Activated CD8-positive, alpha-beta memory T cell treated with anti-CD3 and anti-CD28 coated beads, Interleukin-2, amount 10 ng/mL, durations not matched to agents 7 days and 5 days (primary cell): ENCODE measurements around the gene GET3. TPM values are rescaled to one million over a fixed set of nuclear protein-coding genes. Genes with fewer than 3 reads are reported as not detected.

ENCODE experiments used
- ATAC-seq: fragments of 150-1000 bp; cut with Tn5 transposase; one replicate; pipeline ENCODE4 v1.10.0; 2021; ENCODE audit warnings: moderate library complexity
- CTCF ChIA-PET: fragments of 350-600 bp; sonication (Branson Sonifier 250); formaldehyde crosslinking; loops from one replicate; lab custom pipeline; 2021; ENCODE audit warnings: antibody characterized with exemption; lab: Charles Lee
- DNase-seq: peaks from one replicate; pipeline ENCODE4 v3.0.0-alpha.2; 2020
- H3K27ac Mint-ChIP-seq: one replicate; pipeline ENCODE4 v1.8.0; 2021; ENCODE audit warnings: mild to moderate bottlenecking, mixed read lengths
- H3K27me3 Mint-ChIP-seq: one replicate; pipeline ENCODE4 v1.8.0; 2021; ENCODE audit warnings: mixed read lengths
- H3K36me3 Mint-ChIP-seq: one replicate; pipeline ENCODE4 v1.8.0; 2021; ENCODE audit warnings: mild to moderate bottlenecking, mixed read lengths
- H3K4me1 Mint-ChIP-seq: one replicate; pipeline ENCODE4 v1.8.0; 2021; ENCODE audit warnings: mixed read lengths
- H3K4me3 Mint-ChIP-seq: one replicate; pipeline ENCODE4 v1.8.0; 2021; ENCODE audit warnings: mild to moderate bottlenecking, moderate library complexity, mixed read lengths
- H3K9me3 Mint-ChIP-seq: one replicate; pipeline ENCODE4 v1.8.0; 2022; ENCODE audit warnings: low read depth, mixed read lengths
- total RNA-seq, 2 experiments: library from RNA; stranded (reverse); gene quantifications; one replicate each; pipeline ENCODE4 v1.2.3, GENCODE V29; 2021

GET3 gene
- total RNA-seq, 2 experiments from 2014 or later, result 68.6 to 84.1 TPM

- ATAC-seq (no peak), DNase-seq (no peak)
- peaks cover 9% of the 10 kb centered on the region for H3K4me1 Mint-ChIP-seq
- no peaks in the 10 kb centered on the region for H3K27me3 Mint-ChIP-seq
- CTCF ChIA-PET, result interaction anchor here (0.7 to 30.0 kb wide), 15 partner anchors 8 to 211 kb away, joined by 3 to 1017 read pairs (median 10); partner anchors contain the start of genes BEST2, GET3, HOOK2 and JUNB
- H3K4me3 Mint-ChIP-seq, result no peak overlapping the region
- no peaks in the 10 kb centered on the region for H3K9me3 Mint-ChIP-seq
- H3K36me3 Mint-ChIP-seq, result no peaks in the 10 kb centered on the region
- H3K27ac Mint-ChIP-seq, result no peak overlapping the region
Observed at GRCh38 chr19:12764698-12765097, 27.4 kb downstream of the GET3 start.

- Mint-ChIP-seq H3K4me3 (peak overlapping the region; percentile 24), H3K36me3 (no peaks in the 10 kb centered on the region), H3K4me1 (peaks cover 9% of the 10 kb centered on the region), H3K27me3 (no peaks in the 10 kb centered on the region), H3K9me3 (no peaks in the 10 kb centered on the region), H3K27ac (no peak overlapping the region)
- peak; percentile 87 for DNase-seq
- CTCF ChIA-PET, result interaction anchor here (0.6 to 30.0 kb wide), 38 partner anchors 8 to 215 kb away, joined by 3 to 1017 read pairs (median 5); partner anchors contain the start of genes BEST2, DHPS, GET3 and HOOK2
- ATAC-seq, result peak; percentile 87
Observed at GRCh38 chr19:12766051-12766521, 28.8 kb downstream of the GET3 start.

- Mint-ChIP-seq H3K27ac (no peak overlapping the region), H3K36me3 (no peaks in the 10 kb centered on the region), H3K4me1 (peaks cover 11% of the 10 kb centered on the region), H3K4me3 (no peak overlapping the region), H3K27me3 (no peaks in the 10 kb centered on the region), H3K9me3 (no peaks in the 10 kb centered on the region)
- ATAC-seq, result no peak
- DNase-seq, result no peak
- CTCF ChIA-PET, result interaction anchor here (1.0 to 30.0 kb wide), 13 partner anchors 10 to 215 kb away, joined by 3 to 1017 read pairs (median 14); partner anchors contain the start of genes BEST2, DHPS, HOOK2 and JUNB
Observed at GRCh38 chr19:12767150-12767549, 29.9 kb downstream of the GET3 start.

- peaks cover 12% of the 10 kb centered on the region for H3K4me1 Mint-ChIP-seq
- no peaks in the 10 kb centered on the region for H3K27me3 Mint-ChIP-seq
Observed at GRCh38 chr19:12767666-12768065, 30.4 kb downstream of the GET3 start.

GRCh38 chr19:12769689-12770088, 32.4 kb downstream of the GET3 start:
- H3K27me3 Mint-ChIP-seq, result no peaks in the 10 kb centered on the region
- H3K27ac Mint-ChIP-seq, result no peak overlapping the region
- peak; percentile 73 for ATAC-seq
- H3K9me3 Mint-ChIP-seq, result no peaks in the 10 kb centered on the region
- H3K4me3 Mint-ChIP-seq, result no peak overlapping the region
- CTCF ChIA-PET, result interaction anchor here (1.2 to 30.0 kb wide), 6 partner anchors 9 to 196 kb away, joined by 3 to 1017 read pairs (median 68); partner anchors contain the start of genes BEST2, JUNB, PRDX2 and RNASEH2A
- peak; percentile 69 for DNase-seq
- no peaks in the 10 kb centered on the region for H3K36me3 Mint-ChIP-seq
- peaks cover 12% of the 10 kb centered on the region for H3K4me1 Mint-ChIP-seq

More at GRCh38 chr19:12767666-12768065, 30.4 kb downstream of the GET3 start:
- Mint-ChIP-seq H3K4me3 (no peak overlapping the region), H3K9me3 (no peaks in the 10 kb centered on the region), H3K36me3 (no peaks in the 10 kb centered on the region), H3K27ac (no peak overlapping the region)
- CTCF ChIA-PET, result interaction anchor here (1.5 to 30.0 kb wide), 10 partner anchors 10 to 215 kb away, joined by 5 to 1017 read pairs (median 15); partner anchors contain the start of genes BEST2, DHPS, HOOK2 and JUNB
- ATAC-seq (no peak), DNase-seq (no peak)

GRCh38 chr19:12770922-12771321, 33.6 kb downstream of the GET3 start:
- CTCF ChIA-PET, result interaction anchor here (10.9 to 30.0 kb wide), 2 partner anchors 15 to 28 kb away, joined by 132 to 1017 read pairs; partner anchors contain the start of genes BEST2, JUNB, PRDX2 and RNASEH2A
- no peak overlapping the region for H3K4me3 Mint-ChIP-seq
- H3K4me1 Mint-ChIP-seq, result peaks cover 14% of the 10 kb centered on the region

GRCh38 chr19:12772323-12772722, 35.0 kb downstream of the GET3 start:
- Mint-ChIP-seq H3K4me1 (peaks cover 14% of the 10 kb centered on the region), H3K4me3 (no peak overlapping the region), H3K27ac (no peak overlapping the region), H3K27me3 (no peaks in the 10 kb centered on the region), H3K9me3 (no peaks in the 10 kb centered on the region), H3K36me3 (no peaks in the 10 kb centered on the region)
- CTCF ChIA-PET, result interaction anchor here (0.6 to 30.0 kb wide), 5 partner anchors 8 to 75 kb away, joined by 3 to 1017 read pairs (median 27); partner anchors contain the start of genes BEST2, JUNB, PRDX2 and RNASEH2A
- ATAC-seq (no peak), DNase-seq (no peak)

More at GRCh38 chr19:12770922-12771321, 33.6 kb downstream of the GET3 start:
- H3K36me3 Mint-ChIP-seq, result no peaks in the 10 kb centered on the region
- ATAC-seq (no peak), DNase-seq (no peak)
- no peaks in the 10 kb centered on the region for H3K9me3 Mint-ChIP-seq
- no peak overlapping the region for H3K27ac Mint-ChIP-seq
- no peaks in the 10 kb centered on the region for H3K27me3 Mint-ChIP-seq

- CTCF ChIA-PET, result interaction anchor here (0.6 to 30.0 kb wide), 9 partner anchors 7 to 74 kb away, joined by 3 to 1017 read pairs (median 5); partner anchors contain the start of genes BEST2, JUNB, PRDX2 and RNASEH2A
- no peaks in the 10 kb centered on the region for H3K9me3 Mint-ChIP-seq
- no peaks in the 10 kb centered on the region for H3K36me3 Mint-ChIP-seq
- DNase-seq, result no peak
- no peak overlapping the region for H3K27ac Mint-ChIP-seq
- H3K27me3 Mint-ChIP-seq, result no peaks in the 10 kb centered on the region
- peak overlapping the region; percentile 5 for H3K4me3 Mint-ChIP-seq
- H3K4me1 Mint-ChIP-seq, result peaks cover 20% of the 10 kb centered on the region
- ATAC-seq, result no peak
Observed at GRCh38 chr19:12773571-12773970, 36.3 kb downstream of the GET3 start.

- ATAC-seq (no peak), DNase-seq (peak; percentile 56)
- peak within 1 kb of the TSS; percentile 66 for H3K4me3 Mint-ChIP-seq
- no peaks in the 10 kb centered on the region for H3K36me3 Mint-ChIP-seq
- peak within 1 kb of the TSS; percentile 69 for H3K27ac Mint-ChIP-seq
- H3K4me1 Mint-ChIP-seq, result peaks cover 30% of the 10 kb centered on the region
- H3K27me3 Mint-ChIP-seq, result no peaks in the 10 kb centered on the region
- H3K9me3 Mint-ChIP-seq, result no peaks in the 10 kb centered on the region
- CTCF ChIA-PET, result interaction anchor here (0.5 to 30.0 kb wide), 12 partner anchors 9 to 1843 kb away, joined by 3 to 1017 read pairs (median 7); partner anchors contain the start of genes JUNB, PRDX2, RNASEH2A and THSD8
Observed at GRCh38 chr19:12774588-12775555, 37.6 kb downstream of the GET3 start, which contains the start of gene HOOK2. HOOK2 (minus strand) TSS chr19:12775552; CDS start chr19:12775449, 103 bp downstream.

GRCh38 chr19:12777217-12778016, 40.1 kb downstream of the GET3 start:
- Mint-ChIP-seq H3K4me3 (peak overlapping the region; percentile 76), H3K36me3 (no peaks in the 10 kb centered on the region), H3K27ac (peak overlapping the region; percentile 97), H3K4me1 (peaks cover 37% of the 10 kb centered on the region), H3K9me3 (no peaks in the 10 kb centered on the region), H3K27me3 (no peaks in the 10 kb centered on the region)
- CTCF ChIA-PET, result interaction anchor here (0.7 to 30.0 kb wide), 11 partner anchors 10 to 188 kb away, joined by 3 to 1017 read pairs (median 11); partner anchors contain the start of genes JUNB, PRDX2, RNASEH2A and THSD8
- ATAC-seq (peak; percentile 41), DNase-seq (peak; percentile 87)

GRCh38 chr19:12778017-12778904, 41.0 kb downstream of the GET3 start:
- peak; percentile 71 for DNase-seq
- H3K36me3 Mint-ChIP-seq, result no peaks in the 10 kb centered on the region

More at GRCh38 chr19:12778017-12778904, 41.0 kb downstream of the GET3 start:
- Mint-ChIP-seq H3K4me1 (peaks cover 38% of the 10 kb centered on the region), H3K27ac (peak overlapping the region; percentile 97), H3K4me3 (peak overlapping the region; percentile 76), H3K27me3 (no peaks in the 10 kb centered on the region), H3K9me3 (no peaks in the 10 kb centered on the region)
- peak; percentile 6 for ATAC-seq
- CTCF ChIA-PET, result interaction anchor here (0.6 to 30.0 kb wide), 12 partner anchors 8 to 187 kb away, joined by 4 to 1017 read pairs (median 6); partner anchors contain the start of genes JUNB, PRDX2, RNASEH2A and THSD8
